ENCODE results near the gene ABCD1.
"Not testable (repeated sequence)": the region's sequence is repeated elsewhere in the genome, so short reads cannot be mapped to it uniquely, and the experiment has no call there.

Gene ABCD1

DNA sequence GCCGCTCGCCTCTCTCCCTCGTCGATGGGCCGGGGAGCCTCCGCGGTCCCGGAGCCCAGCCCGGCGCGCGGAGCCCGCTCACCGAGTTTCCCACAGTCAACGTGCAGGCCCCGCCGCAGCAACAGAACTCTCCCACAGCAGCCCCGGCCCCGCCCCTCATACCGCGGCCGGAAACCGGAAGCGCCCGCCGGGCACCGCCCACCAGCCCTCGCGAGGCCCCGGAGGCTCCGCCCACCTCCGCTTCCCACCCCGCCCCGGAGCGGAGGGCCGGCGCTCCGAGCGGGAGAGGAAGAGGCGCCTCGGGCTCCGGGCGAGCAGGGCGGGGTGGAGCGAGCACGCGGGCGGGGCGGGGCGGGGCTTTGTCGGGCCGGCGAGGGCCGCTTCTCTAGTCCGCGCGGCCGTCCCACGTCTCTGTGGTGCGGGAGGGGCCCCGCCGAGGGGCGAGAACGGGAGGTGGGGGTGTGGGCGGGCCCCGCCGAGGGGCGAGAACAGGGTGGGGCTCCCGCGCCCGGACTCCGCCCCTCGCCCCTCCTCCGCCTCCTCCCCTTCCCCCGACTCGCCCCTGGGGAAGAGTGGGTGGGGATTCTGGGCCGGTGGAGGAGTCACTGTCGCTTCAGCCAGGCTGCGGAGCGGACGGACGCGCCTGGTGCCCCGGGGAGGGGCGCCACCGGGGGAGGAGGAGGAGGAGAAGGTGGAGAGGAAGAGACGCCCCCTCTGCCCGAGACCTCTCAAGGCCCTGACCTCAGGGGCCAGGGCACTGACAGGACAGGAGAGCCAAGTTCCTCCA is at the start of gene ABCD1, which contains the start of gene BCAP31:
Gene ABCD1 (plus strand): TSS at position 605 of the 787 bp plus-strand sequence. CDS start 411 bp downstream, outside the sequence.
Gene BCAP31 (minus strand): TSS at position 136 of the 787 bp plus-strand sequence. CDS start 1,143 bp downstream, outside the sequence.
- peak; percentile 92 for DNase-seq (ENCODE audit: low spot score)

DNA sequence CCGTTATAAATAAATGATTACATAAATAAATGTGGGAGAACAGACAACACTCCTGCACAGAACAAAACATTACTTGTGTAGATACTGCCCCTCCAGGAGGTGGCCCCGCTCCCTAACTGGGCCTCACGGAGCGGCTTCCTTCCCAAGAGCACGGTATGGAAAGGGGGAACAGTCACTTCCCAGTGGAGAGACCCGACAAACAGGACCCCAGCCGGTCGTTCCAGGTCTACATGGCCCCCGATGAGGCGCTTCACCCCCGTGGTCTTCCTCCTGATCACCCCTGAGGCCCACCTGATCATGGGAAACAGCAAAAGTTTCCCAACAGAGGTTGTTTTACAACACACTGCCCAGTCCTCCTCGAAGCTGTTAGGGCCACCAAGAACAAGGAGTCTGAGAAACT is 43.5 kb upstream of the ABCD1 start:
- DNase-seq (ENCODE audit: low spot score): no peak

DNA sequence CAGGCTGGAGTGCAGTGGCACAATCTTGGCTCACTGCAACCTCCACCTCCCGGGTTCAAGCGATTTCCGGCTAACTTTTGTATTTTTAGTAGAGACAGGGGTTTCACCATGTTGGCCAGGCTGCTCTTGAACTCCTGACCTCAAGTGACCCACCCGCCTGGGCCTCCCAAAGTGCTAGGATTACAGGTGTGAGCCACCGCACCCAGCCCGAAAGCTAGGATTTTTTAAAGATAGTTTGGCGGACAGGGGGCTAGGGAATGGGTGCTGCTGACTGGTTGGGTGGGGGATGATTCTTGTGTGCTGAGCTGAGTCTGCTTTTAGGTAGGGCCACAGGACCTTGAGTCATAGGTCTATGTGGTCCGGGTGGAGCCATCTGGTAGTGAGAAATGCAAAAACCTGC is 41.2 kb upstream of the ABCD1 start:
- DNase-seq (ENCODE audit: low spot score): not testable (repeated sequence)

DNA sequence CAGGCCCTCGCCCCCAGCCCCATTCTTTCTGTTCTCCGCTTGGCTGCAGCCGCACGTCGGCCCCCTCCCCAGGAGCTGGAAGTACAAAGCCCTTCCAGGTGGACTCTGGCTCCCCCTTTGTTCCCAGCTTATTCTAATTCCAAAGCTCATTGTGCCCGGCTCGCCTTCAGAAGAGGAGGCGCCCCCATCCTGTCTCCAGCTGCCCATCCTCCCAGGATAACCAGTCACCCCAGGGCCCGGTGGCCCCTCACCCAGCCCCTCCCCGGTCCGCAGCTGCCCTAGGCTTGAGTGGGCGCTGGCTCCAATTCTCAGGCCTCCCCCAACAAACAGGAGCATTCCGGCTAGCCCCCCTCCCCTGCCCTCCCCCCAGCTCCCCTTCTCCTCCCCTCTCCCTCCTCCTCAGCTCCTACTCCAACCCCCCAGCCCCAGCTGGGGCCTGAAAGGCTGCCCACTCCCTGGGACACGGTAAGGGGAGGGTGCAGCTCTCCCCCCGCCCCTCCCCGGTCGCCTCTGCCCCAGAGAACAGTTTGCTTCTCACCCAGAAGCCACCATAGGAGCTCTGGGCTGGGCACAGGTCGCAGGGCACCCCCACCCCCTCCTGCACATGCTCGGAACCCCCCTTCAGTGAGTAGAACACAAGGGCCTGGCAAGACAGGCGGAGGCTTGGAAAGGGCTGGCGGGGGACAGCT is 40.0 kb upstream of the ABCD1 start:
- no peak for DNase-seq (ENCODE audit: low spot score)

DNA sequence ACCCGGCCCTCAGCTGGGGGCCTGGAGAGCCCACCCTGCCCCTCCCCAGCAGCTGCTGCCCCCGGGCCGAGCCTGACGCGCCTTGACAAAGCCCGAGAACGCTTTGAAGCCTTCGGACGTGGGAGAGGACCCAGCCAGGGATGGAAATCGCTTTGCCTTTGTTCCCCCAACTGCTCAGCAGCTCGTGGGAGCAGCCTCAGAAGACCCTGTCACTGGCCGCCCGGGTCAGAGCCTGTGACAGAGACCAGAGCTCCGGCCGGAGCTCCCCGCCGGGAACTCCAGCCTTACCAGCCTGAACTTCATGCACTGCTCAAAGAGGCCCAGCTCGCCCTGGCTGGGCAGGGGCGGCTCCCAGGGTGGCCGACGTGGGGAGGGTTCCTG is 39.5 kb upstream of the ABCD1 start:
- no peak for DNase-seq (ENCODE audit: low spot score)

DNA sequence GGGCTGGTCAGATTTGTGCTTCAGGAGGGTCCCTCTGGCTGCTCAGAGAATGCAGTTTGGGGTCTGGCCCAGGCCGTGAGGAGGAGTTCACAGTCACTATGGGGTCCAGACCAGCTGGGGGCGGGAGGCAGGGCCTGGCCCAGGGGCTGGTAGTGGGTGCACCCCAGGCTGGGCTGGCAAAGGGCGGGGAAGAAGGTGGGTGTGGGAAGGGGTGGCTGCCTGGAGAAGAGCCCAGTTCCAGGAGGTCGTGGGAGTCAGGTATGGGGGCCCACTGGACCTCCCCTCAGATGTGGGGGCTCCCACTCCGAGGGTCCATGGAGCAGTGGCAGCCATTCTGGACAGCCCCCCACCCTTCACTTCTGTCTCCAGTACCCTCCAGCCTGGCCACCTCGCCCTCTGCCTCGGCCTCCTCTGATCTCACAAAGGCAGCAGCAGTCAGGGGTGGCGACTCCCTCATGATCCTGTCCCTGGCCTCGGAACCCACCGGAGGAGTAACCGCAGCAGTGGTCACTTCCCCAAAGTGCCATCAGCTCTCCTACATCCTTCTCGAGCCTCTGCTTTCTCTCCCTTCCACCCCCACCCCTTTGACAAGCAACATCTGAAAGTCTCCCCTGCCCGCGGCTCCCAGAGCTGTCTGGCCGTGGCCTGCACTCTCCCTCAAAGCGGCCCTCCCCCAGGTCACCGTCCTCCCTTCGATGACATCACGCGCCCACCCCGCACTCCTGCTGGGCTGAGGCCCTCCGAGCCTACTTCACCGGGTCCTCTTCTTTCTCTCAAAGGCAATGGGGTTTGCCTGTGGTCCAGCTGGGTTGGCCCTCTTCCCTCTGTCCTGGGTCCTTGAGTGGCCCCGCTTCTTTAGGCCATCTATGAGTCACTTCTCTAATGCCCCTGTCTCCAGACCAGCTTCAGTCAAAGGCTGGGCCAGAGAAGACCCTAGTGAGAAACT is 38.6 kb upstream of the ABCD1 start:
- no peak for DNase-seq (ENCODE audit: low spot score)

DNA sequence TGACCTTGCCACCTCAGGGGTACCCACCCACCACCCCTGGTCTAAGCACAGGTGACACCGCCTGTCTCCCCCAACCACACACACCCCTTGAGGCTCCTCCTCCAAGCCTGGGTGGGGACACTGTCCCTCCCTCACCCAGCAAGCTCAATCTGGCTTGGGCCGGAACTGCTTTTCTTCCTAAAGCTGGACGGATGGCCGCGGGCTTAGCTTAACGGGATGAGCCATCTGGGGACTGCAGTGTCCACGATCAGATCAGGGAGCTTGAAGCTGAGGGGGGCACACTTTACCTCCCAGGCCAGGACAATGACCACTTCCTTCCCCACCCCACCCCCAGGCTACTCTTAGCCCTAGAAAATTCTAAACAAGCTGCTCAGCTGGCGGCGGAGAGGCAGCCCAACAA is 37.9 kb upstream of the ABCD1 start:
- DNase-seq (ENCODE audit: low spot score): no peak

DNA sequence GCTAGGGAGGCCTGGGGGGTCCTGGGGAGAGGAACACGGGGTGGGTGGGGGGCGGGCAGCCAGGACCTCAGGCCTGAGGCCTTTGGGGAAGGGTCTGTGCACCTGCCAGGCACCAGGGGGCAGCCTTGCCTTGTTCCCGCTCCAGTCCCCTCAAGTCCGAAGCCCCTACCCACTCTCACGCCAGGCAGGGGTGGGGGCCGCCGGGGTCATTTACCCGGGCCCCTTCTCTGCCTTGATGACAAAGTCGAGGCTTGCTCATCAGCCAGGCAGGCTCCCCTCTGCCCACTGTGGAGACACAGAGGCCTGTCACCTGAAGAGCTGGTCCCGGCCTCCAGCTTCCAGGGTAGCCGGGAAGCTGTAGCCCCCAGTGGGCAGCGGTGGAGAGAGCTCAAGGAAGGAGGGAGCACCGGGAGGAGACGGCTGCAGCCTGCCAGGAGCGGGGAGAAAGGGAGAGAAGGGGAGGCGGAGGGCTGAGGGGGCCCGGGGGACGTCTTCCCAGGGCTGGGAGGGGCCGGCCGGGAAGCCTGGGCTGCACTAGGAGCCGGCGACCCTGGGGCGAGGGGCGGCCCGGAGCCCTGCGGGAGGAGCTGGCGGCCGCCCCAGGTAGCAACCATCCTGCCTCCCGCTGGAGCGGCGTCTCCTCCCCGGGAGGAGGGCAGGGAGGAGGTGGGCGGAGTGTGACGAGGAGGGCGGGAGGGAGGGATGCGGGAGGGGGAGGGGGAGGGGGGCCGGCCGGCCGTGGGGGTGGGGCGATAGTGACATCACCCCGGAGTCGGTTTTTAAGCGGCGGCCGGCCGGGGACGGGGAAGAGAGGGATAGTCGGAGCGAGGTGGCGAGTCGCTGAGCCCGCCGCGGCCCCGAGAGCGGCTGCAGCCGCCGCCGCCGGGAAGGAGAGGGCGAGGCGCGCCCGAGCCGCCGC is 37.3 kb upstream of the ABCD1 start, which contains the start of gene SLC6A8:
Gene SLC6A8 (plus strand): TSS at position 806 of the 919 bp plus-strand sequence. CDS start 649 bp downstream, outside the sequence.
- peak; percentile 69 for DNase-seq (ENCODE audit: low spot score)

DNA sequence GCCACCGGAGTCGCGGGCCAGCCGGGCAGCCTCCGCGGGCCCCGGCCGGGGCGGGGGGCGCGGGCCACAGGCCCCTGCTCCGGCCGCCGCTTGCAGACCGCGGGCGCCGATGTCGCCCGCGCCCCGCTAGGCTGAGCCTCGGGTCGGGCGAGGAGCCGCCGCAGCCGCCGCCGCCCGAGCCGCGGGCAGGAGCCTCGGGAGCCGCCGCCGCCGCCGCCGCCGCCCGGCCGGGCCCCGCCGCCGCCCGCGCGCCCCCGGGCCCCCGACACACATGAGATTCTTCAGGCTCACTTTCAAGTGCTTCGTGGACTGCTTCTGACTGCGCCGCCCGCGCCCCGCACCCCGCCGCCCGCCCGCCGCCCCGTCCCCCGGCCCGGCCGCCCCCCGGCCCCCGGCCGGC is 36.6 kb upstream of the ABCD1 start:
- no peak for DNase-seq (ENCODE audit: low spot score)

DNA sequence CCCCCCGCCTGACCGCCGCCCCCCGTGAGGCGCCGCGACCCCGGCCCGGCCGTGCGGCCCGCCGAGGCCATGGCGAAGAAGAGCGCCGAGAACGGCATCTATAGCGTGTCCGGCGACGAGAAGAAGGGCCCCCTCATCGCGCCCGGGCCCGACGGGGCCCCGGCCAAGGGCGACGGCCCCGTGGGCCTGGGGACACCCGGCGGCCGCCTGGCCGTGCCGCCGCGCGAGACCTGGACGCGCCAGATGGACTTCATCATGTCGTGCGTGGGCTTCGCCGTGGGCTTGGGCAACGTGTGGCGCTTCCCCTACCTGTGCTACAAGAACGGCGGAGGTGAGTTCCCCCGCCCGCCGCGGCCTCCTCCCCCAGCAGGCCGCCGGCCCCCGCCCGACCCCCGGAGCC is 36.1 kb upstream of the ABCD1 start:
- no peak for DNase-seq (ENCODE audit: low spot score)

DNA sequence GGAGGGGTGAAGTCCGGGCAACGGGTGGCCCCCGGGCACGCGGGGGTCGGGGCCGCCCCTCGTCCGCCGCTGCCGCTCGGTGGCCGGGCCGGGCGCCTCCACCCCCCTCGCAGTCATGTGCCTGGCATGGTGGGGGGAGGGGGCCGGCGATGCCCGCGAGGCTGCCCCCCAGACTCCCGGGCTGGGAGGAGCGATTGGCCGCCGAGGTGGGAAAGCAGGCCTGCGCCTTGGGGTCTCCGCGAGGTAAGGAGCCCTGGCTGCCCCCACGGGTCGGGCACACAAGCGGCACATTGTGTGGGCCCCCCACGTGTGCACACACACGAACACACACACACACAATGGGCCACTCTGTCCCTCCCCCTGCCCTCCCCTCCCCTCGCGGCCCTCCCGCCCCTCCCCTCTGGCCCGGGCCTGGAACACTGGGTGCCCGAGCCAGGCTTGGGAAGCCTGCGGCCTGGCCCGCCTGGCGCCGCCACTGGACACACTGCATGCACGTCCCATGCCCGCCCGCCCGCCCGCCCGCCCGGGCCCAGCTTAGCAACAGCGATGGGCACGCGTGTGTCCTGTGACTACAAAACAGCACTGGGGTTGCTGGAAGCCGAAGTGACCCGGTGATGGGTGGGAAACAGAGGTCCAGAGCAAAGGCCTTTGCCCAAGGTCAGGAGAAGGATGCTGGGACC is 35.6 kb upstream of the ABCD1 start:
- DNase-seq (ENCODE audit: low spot score): no peak

DNA sequence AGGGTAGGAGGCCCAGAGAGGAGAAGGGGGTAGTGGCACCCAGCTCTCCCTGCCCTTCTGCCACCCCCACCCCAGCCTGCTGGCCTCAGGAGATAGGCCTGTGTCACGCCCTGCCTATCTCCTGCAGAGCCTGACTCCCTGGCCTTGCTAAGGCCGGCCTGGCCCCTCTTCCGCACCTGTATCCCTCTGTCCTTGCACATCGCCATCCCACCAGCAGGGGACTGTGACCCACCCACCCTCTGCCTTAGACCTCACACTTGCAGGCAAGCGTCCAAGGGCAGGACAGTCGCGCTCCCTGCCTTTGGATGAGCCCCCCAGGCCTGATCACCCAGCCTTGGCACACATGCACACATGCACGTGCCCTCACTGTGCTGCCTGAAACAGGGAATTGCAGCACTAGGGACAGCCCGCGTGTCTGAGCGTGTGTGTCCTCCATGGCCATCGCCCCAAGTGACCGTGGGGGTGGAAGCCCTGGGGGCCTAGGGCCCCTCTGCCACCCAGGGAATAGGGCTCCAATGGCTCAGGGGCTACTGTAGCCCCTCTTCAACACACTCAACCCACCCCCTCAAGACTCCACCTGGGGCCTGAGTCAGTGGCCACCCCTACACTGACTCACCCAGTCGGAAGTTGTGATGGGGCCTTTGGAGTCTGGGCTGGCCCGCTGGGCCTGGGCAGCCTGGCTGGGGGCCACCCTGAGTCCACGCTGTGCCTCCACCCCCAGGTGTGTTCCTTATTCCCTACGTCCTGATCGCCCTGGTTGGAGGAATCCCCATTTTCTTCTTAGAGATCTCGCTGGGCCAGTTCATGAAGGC is 34.8 kb upstream of the ABCD1 start:
- no peak for DNase-seq (ENCODE audit: low spot score)

DNA sequence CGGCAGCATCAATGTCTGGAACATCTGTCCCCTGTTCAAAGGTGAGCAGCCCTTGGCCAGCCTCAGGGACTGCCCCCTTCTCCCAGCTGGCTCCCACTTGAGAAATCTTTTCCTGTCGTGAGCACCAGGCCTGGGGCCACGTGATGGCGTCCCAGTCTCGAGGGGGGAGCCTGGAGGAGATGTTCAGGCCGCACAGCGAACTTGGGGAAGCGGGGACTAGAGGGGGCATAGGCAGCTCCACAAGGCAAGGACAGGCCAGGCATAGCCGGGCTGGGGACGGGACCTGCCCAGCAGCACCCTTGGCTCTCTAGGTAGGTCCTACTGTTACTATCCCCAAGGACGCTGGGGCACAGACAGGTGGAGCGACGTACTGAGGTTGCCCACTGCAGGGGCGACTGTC is 34.2 kb upstream of the ABCD1 start:
- DNase-seq (ENCODE audit: low spot score): no peak

DNA sequence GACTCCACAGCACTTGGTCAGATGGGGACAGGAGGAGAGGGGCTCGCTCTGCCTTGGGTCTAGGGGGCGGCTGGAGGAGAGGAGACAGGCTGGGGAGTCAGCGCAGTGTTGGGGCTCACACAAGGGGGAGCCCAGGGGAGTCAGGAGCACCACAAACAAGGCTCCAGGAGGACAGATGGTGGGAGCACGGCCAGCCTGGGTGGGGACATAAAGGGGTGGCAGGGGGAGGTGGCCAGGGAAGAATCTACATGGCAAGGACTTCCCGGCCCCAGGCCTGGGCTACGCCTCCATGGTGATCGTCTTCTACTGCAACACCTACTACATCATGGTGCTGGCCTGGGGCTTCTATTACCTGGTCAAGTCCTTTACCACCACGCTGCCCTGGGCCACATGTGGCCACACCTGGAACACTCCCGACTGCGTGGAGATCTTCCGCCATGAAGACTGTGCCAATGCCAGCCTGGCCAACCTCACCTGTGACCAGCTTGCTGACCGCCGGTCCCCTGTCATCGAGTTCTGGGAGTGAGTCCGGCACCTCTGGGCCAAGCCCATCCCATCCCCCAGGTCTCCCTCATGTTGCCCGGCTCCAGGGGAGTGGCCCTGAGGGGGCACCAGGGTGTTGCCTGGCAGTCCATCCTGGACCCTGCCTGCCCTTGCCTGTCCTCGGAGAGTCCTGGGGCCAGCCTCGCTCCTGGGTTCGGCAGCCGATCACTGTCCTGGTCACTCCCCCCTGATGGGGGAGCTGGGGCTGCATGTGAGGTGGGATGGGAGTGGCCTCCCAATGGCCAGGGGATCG is 33.4 kb upstream of the ABCD1 start:
- DNase-seq (ENCODE audit: low spot score): not testable (repeated sequence)

DNA sequence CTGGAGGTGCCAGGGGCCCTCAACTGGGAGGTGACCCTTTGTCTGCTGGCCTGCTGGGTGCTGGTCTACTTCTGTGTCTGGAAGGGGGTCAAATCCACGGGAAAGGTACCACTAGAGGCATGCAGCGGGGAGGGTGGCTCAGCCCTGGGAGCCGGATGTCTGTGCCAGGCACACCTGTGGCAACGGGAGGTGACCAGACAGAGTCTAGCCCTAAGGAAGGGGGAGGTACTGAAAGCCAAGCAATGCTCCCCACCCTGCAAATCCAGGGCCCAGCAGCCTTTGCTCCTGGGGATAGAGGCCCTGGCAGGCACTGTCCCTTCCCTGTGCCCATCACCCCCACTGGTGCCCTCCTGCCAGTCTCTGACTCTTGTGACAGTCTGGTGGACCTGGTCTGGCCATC is 32.7 kb upstream of the ABCD1 start:
- DNase-seq (ENCODE audit: low spot score): no peak

DNA sequence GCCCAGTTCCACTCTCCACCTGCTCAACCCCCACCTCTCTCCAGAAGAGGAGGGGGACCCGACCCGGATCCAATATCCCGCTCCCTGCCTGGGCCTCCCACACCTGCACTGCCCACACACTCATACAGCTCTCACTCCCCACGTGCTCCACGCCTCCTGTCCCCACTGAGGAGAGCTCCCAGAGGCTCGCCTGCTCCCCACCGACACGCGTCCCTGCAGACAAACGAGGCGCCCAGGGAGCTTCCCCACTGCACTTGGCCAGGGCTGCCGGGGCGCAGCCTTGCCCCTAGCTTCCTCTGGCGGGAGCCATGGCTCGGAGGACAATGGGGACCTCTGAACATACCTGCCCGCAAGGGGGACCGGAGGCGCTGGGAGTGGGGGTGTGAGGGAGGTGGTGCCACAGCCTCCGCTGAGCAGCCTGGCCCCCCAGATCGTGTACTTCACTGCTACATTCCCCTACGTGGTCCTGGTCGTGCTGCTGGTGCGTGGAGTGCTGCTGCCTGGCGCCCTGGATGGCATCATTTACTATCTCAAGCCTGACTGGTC is 32.0 kb upstream of the ABCD1 start:
- no peak for DNase-seq (ENCODE audit: low spot score)

DNA sequence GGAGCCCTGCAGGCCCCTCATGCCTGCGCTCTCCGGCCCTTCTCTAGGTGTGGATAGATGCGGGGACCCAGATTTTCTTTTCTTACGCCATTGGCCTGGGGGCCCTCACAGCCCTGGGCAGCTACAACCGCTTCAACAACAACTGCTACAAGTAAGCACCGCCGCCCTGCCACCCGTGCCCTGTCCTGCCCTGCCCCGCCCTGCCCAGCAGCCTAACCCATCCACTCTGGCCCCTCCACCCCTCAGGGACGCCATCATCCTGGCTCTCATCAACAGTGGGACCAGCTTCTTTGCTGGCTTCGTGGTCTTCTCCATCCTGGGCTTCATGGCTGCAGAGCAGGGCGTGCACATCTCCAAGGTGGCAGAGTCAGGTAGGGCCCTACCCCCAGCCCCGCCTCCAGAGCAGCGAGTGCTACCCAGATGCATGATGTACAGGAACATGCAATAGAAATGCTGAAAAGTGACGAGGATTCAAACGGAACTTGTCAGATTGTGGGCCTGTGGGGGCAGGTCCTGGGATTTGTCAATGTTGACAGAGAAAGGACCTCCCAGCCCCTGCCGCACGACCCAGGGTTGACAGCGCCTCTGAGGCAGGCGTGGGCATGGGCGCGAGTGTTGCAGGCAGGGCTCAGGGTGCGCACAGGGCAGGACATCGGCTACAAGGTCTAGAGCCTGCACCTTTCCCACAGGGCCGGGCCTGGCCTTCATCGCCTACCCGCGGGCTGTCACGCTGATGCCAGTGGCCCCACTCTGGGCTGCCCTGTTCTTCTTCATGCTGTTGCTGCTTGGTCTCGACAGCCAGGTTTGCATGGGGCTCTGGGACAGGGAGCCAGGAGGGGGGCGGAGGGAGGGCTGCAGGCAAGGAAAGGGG is 31.2 kb upstream of the ABCD1 start:
- no peak for DNase-seq (ENCODE audit: low spot score)
